Hepatocyte (in vitro differentiated cells): Measurements from ENCODE around the gene ADRM1. TPM values are rescaled to one million over a fixed set of nuclear protein-coding genes. Genes with fewer than 3 reads are reported as not detected.

ENCODE experiments used
- DNase-seq: peaks from one replicate; pipeline ENCODE4 v3.0.0-alpha.2; 2016; ENCODE audit warnings: low spot score
- H2AFZ ChIP-seq: fragments of 200-600 bp; sonication (generic); 2 replicates; pipeline ENCODE4 v1.6.0; 2016; ENCODE audit warnings: antibody characterized with exemption, mild to moderate bottlenecking
- H3K27ac ChIP-seq: fragments of 200-600 bp; sonication (generic); 2 replicates; pipeline ENCODE4 v1.5.1; 2016; ENCODE audit warnings: mild to moderate bottlenecking
- H3K27me3 ChIP-seq: fragments of 200-600 bp; sonication (generic); 2 replicates; pipeline ENCODE4 v1.6.1; 2016
- H3K36me3 ChIP-seq: fragments of 200-600 bp; sonication (generic); replicated peaks from 2 replicates; pipeline ENCODE4 v1.5.1; 2016; ENCODE audit warnings: low read depth; ENCODE audit not compliant: insufficient read depth
- H3K4me1 ChIP-seq: fragments of 200-600 bp; sonication (generic); 2 replicates; pipeline ENCODE4 v1.5.1; 2016; ENCODE audit warnings: mild to moderate bottlenecking, moderate library complexity; ENCODE audit not compliant: insufficient read depth
- H3K4me2 ChIP-seq: fragments of 200-600 bp; sonication (generic); 2 replicates; pipeline ENCODE4 v1.6.0; 2016
- H3K4me3 ChIP-seq: fragments of 200-600 bp; sonication (generic); 2 replicates; pipeline ENCODE4 v1.5.1; 2016; ENCODE audit warnings: mild to moderate bottlenecking
- H3K79me2 ChIP-seq: fragments of 200-600 bp; sonication (generic); 2 replicates; pipeline ENCODE4 v1.6.0; 2017; ENCODE audit warnings: mild to moderate bottlenecking
- H3K9me2 ChIP-seq: fragments of 200-600 bp; sonication (generic); replicated peaks from 2 replicates; pipeline ENCODE4 v1.6.0; 2017; ENCODE audit warnings: mild to moderate bottlenecking; ENCODE audit not compliant: insufficient read depth
- H3K9me3 ChIP-seq: fragments of 200-600 bp; sonication (generic); 2 replicates; pipeline ENCODE4 v1.5.1; 2016; ENCODE audit warnings: low read depth, mild to moderate bottlenecking
- H4K20me1 ChIP-seq: fragments of 200-600 bp; sonication (generic); 2 replicates; pipeline ENCODE4 v1.6.0; 2016; ENCODE audit warnings: mild to moderate bottlenecking; ENCODE audit not compliant: insufficient read depth, poor library complexity, severe bottlenecking
- CTCF ChIP-seq: fragments of 200-600 bp; sonication (generic); IDR thresholded peaks from 2 replicates; pipeline ENCODE4 v1.5.1; 2016; ENCODE audit warnings: antibody characterized with exemption, mild to moderate bottlenecking; ENCODE audit not compliant: poor library complexity
- EZH2 ChIP-seq: fragments of 200-600 bp; sonication (generic); IDR thresholded peaks from 2 replicates; pipeline ENCODE4 v1.6.1; 2016; ENCODE audit warnings: antibody characterized with exemption, mild to moderate bottlenecking, borderline replicate concordance
- EZH2phosphoT487 ChIP-seq: fragments of 200-600 bp; sonication (generic); IDR thresholded peaks from one replicate; pipeline ENCODE4 v1.6.1; 2018; ENCODE audit warnings: antibody characterized with exemption, mild to moderate bottlenecking, low read depth, moderate library complexity; ENCODE audit not compliant: unreplicated experiment, severe bottlenecking
- WGBS: methylation state at CpG from one replicate; pipeline ENCODE4 v1.1.6; 2016; ENCODE audit warnings: low lambda C conversion rate; ENCODE audit errors: missing lambda C conversion rate; 5-methylcytosine and 5-hydroxymethylcytosine counted together
- polyA plus RNA-seq: library from polyadenylated mRNA; unstranded; fragments of >200 nt; fragmentation: Nextera tagmentation; extraction: Ambion mirVana; gene quantifications from 2 replicates; pipeline ENCODE4 v1.2.1, GENCODE V29; 2016
- total RNA-seq: library from RNA; depleted of rRNA; stranded (reverse); fragments of >200 nt; gene quantifications from 2 replicates; pipeline ENCODE4 v1.2.3, GENCODE V29; 2014

The ADRM1 gene
- total and polyA plus RNA-seq, 2 experiments from 2014 or later: 103 to 144 TPM

- peaks cover 7% of the 10 kb centered on the region for H3K36me3 ChIP-seq
- no peaks in the 10 kb centered on the region for H3K27me3 ChIP-seq
- H4K20me1 ChIP-seq: no peaks in the 10 kb centered on the region
- H3K9me2 ChIP-seq: no peaks in the 10 kb centered on the region
- H3K4me2 ChIP-seq: no peak overlapping the region
- no peak overlapping the region for H2AFZ ChIP-seq
- H3K4me3 ChIP-seq: no peak overlapping the region
- TF ChIP-seq EZH2 (no peak), CTCF (no peak), EZH2phosphoT487 (no peak)
- no peak overlapping the region for H3K27ac ChIP-seq
- H3K4me1 ChIP-seq: no peaks in the 10 kb centered on the region
- no peak for DNase-seq
- no peaks in the 10 kb centered on the region for H3K9me3 ChIP-seq
- WGBS: 83% methylated on average over 10 of the region's 10 CpGs
- peaks cover 9% of the 10 kb centered on the region for H3K79me2 ChIP-seq
These were observed 40.1 kb downstream of the ADRM1 start for GRCh38 chr20:62342910-62343309.

- no peak for DNase-seq
- 97% methylated on average over 5 of the region's 5 CpGs for WGBS
- H3K27me3 ChIP-seq: no peaks in the 10 kb centered on the region
- H3K79me2 ChIP-seq: peaks cover 9% of the 10 kb centered on the region
- H3K9me3 ChIP-seq: no peaks in the 10 kb centered on the region
- no peaks in the 10 kb centered on the region for H4K20me1 ChIP-seq
- H3K4me3 ChIP-seq: no peak overlapping the region
- no peak overlapping the region for H2AFZ ChIP-seq
- TF ChIP-seq EZH2 (no peak), CTCF (no peak), EZH2phosphoT487 (no peak)
- H3K4me2 ChIP-seq: no peak overlapping the region
- peaks cover 7% of the 10 kb centered on the region for H3K36me3 ChIP-seq
- H3K27ac ChIP-seq: no peak overlapping the region
- no peaks in the 10 kb centered on the region for H3K9me2 ChIP-seq
- no peaks in the 10 kb centered on the region for H3K4me1 ChIP-seq
These were observed 41.3 kb downstream of the ADRM1 start for GRCh38 chr20:62344092-62344491.

GRCh38 chr20:62344782-62345181 lies 42.0 kb downstream of the ADRM1 start:
- Histone ChIP-seq H3K36me3 (peaks cover 7% of the 10 kb centered on the region), H3K4me2 (no peak overlapping the region), H3K9me2 (no peaks in the 10 kb centered on the region), H3K27me3 (no peaks in the 10 kb centered on the region), H2AFZ (no peak overlapping the region), H4K20me1 (no peaks in the 10 kb centered on the region), H3K9me3 (no peaks in the 10 kb centered on the region), H3K27ac (no peak overlapping the region), H3K79me2 (peaks cover 9% of the 10 kb centered on the region), H3K4me3 (no peak overlapping the region), H3K4me1 (no peaks in the 10 kb centered on the region)
- 89% methylated on average over 10 of the region's 10 CpGs for WGBS
- no peak for DNase-seq
- TF ChIP-seq EZH2phosphoT487 (no peak), CTCF (no peak), EZH2 (no peak)
